GM19043 (cell line): ENCODE results near the gene ZBTB20.

Experiments
- ATAC-seq: cut with Tn5 transposase; IDR thresholded peaks from one replicate; pipeline ENCODE4 v1.9.1; 2021; ENCODE audit warnings: low read depth; ENCODE audit not compliant: unreplicated experiment

ZBTB20 gene

DNA sequence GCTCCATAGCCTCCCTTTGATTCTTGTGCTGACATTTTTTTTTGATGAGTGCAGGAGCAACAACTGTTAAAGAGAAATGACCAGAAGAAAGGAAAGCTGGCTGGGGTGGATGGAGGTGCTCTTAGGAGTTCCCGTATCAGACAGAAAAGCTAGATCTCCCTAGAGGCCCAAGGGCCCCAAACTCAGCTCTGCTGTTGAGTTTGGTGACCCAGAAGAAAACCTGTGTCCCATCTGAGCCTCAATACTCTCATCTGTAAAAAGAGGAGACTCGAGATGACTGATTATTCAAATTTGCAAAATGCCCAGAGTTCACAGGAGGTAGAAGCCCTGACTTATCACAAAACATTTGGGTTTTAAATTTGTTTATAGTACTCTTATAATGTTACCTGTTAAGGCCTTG, 710.9 kb downstream of the ZBTB20 start:
- ATAC-seq = no peak

DNA sequence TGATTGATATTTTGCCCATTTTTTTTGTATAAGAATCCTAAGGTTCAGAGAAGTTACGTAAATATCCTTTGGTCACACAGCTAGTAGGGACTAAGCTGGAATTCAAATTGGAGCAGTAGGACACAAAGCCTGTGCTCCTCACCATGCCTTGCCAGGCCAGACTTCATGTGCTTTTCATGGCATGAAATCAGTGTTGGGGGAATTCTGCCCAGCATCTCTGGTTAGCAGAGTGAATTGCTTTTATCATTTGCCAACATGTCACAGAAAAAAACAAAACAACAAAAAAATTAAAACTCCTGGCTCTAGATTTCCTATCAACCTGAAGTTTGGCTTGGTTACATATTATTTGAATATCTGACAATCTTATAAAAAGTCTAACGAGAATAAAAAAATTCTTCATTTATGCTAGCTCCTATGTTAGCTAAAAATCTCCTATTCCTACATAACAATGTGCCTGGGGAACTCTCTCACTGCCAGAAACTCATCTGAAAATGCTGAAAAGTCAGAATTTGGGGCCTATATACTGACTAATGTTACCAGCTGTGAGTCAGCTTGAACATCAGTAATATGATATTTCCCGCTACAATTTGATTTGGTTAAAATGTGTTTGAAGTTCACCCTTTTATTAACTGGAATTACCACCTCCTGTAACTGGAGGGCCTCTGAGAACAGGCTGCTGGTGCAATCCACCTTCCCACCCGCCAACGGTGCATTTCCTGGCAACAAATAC, 711.5 kb downstream of the ZBTB20 start:
- ATAC-seq = no peak

GRCh38 chr3:114432310-114432709, 714.8 kb downstream of the ZBTB20 start:
- no peak for ATAC-seq

DNA sequence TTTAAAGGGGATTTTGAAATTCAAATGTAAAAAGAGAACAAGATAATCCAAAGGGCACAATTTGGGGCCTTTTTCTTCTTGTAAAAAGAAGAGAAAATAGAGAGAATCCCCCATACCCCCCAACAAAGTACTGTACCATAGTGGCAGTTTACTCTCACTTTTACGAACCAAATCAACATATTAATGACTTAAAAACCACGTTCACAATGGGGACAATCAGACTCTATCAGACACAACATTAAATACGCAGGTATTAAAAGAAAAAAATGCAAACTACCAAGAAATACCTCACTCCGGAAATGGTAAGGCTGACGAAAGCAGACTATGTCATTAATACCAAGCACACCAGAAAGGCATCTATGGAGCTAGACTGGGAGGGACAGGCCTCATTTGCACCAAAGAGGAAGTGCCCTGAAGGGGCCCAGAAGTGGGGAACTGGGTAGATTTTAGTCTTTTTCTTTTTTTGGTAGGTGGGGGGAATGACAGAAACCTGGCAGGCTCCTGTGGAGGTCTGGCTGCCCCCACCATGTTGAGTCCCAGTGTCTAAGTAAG, 719.0 kb downstream of the ZBTB20 start:
- peak; percentile 83 for ATAC-seq

GRCh38 chr3:114427285-114428043, 719.6 kb downstream of the ZBTB20 start:
- ATAC-seq = no peak

DNA sequence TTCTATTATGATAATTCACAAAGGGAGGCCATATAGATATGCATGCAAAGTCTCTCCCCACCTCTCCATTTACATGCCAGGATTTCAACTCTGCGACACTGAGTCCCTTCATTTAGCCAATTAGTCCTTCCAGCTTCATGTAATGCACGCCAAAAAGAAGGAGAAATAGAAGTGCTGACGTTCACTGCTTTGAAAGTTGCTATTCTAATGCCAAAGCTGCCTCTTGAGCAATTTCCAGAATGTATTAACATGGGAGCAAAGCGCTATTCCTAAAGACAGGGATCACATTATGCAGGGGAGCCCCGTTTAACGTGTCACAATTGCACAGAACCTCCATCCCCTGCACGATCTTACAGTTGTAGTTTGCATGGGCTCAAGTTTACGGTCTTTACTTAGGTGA, 722.8 kb downstream of the ZBTB20 start:
- no peak for ATAC-seq

DNA sequence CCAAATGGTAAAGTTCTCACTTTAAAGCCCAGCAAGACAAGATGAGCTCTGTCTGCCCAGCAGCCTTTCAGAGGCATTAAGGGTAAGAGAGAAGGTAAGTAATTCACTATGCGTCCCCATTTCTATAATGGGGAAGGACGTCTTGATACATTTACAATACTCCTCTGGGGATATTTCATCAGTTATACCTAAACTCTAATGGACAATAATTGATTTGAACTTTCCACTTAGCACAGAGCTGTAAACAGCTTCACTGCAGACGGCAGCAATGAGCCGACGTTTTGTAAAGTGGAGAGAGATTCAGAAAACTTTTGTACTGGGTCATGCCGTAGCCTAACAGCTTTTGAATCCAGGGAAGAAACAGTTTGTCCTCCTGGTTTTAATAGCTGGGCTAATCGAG, 725.9 kb downstream of the ZBTB20 start:
- no peak for ATAC-seq

DNA sequence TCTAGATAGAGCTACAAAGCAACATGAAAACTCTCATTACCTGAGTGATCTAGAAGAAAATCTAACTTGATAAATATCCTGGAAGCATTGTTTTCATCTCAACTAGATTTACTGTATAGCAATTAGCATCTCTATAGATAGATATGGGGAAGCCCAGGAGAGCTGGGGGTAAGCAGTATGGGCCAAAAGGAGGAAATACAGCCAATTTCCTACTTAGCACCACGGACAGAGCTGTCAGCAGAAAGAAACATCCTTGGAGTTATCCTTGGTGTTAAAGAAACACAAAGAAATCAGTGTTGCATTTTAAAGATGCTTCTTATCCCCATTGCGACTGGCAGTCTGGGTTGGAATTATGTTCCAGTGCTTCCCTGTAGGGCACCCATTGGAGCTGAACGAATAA, 727.0 kb downstream of the ZBTB20 start:
- ATAC-seq = no peak

DNA sequence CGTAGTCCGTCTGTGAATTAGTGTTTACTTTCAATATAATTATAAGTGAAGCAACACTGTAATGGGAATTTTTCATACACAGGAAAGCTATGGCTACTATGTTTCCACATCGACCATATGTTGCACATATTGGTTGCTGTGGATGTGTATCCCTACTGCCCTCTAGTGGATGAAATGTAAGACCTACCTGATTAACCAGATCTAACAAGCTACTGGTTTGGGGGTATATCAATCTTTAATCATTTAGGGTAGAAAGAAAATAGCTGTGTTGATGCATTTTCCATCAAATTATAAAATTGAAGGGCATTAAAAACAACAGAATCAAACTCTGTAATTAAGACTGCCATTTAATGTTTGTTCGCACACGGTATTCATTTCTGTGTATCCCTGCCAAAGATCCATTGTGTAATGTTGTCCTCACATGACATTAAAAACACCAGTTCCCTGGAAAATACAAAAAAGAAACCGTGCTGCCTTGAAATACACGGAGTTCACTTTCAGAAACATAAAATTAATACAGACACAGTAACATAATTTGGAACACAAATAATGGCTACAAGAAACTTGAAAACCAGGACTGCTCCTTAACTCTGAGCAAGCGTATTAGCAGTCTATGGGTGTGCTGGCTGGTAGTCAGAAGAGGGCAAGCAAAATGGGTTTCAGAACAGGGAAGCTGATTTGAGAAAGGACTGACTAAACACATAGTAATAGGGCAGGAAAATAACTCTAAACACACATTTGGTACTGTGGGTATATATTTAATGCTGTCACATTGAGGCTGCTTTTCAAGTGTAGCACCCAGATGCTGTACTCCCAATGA, 728.2 kb downstream of the ZBTB20 start:
- ATAC-seq = peak; percentile 66

DNA sequence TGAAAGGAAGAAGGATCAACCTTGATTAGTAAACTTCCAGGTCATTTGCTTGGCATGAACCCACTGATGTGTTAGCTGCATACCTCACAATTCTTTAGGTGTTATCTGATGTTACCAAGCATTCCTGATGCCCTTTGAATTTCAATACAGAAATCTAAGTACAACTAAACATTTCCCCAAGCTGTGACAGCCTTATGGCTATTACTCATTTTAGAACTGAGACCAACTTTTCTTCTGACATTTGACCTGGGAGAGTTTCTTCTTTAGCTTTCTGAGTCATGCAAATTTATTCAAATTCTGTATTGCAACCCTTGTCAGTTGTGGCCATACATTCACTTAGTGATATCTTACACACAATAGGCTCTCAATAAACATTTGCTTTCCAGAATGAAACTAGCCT, 729.0 kb downstream of the ZBTB20 start:
- ATAC-seq = peak; percentile 78

DNA sequence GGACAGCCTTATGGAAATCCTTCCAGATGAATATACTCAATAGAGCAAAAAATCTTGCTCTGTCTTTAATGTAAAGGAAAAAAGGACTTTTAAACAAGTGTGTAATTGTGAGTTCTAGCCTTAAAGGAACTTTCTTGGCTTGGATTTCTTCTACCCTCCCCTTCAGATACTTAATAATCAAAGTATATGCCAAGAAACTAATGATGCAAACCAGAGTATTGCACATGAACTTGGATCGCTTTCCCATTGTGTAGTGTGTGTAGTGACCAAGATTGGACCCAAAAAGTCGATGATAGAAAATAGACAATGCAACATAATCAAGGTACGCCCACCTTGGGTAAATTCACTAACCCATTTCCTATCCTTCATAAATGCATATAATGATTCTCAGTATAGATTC, 729.4 kb downstream of the ZBTB20 start:
- no peak for ATAC-seq

- no peak for ATAC-seq
Measured at GRCh38 chr3:114417265-114417664, 729.8 kb downstream of the ZBTB20 start.

GRCh38 chr3:114411811-114412803, 735.0 kb downstream of the ZBTB20 start:
- ATAC-seq = no peak

DNA sequence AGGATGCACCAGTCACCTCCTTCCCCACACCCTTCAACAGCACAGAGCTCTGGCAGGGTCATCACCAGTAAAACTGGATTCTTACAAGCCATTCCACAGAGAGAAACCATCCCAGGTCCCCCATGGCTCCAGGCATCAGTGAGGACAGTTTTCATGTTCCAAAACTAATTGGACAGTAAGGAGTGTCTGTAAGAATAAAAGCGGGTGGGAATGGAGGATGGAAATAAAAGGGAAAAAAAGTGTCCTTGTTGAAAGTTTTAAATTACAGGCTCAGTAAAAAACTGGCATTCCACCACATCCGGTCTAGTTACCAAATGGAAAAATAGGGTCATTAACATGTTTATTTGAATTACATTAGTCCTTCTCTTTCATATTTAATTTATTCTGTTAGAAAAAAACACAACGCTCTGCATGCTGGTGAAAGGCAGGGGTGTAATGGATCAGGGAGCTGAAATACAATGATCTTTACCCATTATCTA, 735.9 kb downstream of the ZBTB20 start:
- ATAC-seq = no peak

GRCh38 chr3:114408736-114409670, 738.1 kb downstream of the ZBTB20 start:
- ATAC-seq = no peak

- no peak for ATAC-seq
Measured at GRCh38 chr3:114406922-114407321, 740.2 kb downstream of the ZBTB20 start.

DNA sequence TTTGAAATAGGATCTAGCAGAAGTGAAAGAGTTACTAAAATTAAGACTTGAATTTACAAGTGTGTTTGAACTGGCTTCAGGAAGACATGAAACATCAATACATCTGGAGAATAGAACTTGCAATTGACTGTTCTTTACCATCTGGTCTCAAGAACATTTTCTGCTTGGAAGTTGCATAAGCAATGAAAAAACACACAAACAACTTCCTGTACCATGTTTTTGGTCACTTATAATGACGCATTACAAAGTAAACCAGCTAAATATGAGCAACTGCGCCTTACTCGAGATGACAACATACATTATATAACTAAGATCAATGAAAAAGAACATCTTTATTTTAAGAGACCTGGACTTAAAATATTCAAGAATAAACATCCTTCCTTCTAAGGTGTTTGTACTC, 740.8 kb downstream of the ZBTB20 start:
- no peak for ATAC-seq

DNA sequence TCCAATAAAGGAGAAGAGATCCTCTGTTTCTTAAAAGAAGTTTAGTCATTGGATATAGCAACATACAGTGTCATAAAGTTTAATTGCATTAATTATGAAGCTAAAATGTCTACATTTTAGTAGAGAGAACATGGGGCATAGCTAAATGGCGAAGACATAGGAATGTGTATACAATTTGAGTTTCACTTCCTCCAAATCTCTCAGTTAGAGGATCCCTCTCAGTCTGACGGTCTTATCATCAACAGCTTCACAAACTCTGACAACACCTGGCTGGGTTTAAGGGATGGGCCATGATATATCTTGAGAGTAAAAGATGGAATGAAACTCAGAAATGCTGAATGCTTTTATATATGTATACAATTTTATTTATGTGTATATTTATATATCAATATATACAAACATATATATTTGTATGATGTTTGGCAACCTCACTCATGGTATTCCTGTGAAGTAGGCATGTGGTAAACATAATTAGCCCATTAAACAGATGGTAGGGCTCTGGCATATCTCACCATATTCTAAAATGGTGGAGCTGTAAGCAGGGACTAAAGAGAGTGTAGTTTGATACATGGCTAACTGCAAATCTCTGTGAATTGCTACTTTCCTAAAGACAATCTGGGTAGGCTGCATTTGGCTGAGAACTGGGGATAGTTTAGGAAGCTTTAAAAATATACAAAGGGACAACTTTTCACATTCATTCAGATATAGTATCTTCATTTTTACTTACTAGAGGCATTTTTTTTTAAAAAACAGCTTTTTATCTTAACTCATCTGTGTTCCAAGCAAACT, 741.7 kb downstream of the ZBTB20 start:
- ATAC-seq = peak; percentile 89
